Measurements from ENCODE around the gene MMP10.

- TF ChIP-seq CTCF (IDR thresholded peaks at IDR 0.05 in 8 of 11, conservative IDR thresholded peaks at IDR 0.05 in 3 of 11) (no peak), POLR2AphosphoS5 (IDR thresholded peaks at IDR 0.05) (no peak), POLR2A (IDR thresholded peaks at IDR 0.05) (no peak)
Measured at GRCh38 chr11:102810950-102811660, 30.7 kb upstream of the MMP10 start.
